Tibial nerve (tissue), 4 donors: ENCODE data around the gene CD300LD. TPM values are rescaled to one million over a fixed set of nuclear protein-coding genes. Genes with fewer than 3 reads are reported as not detected.

Experiments
- DNase-seq, 2 donors: peaks; one replicate each; pipeline ENCODE4 v3.0.0-alpha.2; 2019; ENCODE audit warnings: low spot score in 2 of 2
- H3K27ac ChIP-seq, 4 donors: fragments of 200-600 bp; sonication (generic) in 3 of 4; one replicate each; pipeline ENCODE4 v1.5.1; 2017 to 2019; ENCODE audit warnings: mild to moderate bottlenecking in 1 of 4
- H3K27me3 ChIP-seq, 2 donors: fragments of 200-600 bp; sonication (generic) in 1 of 2; one replicate each; pipeline versions ENCODE4 v1.5.1 to v1.6.0; 2017 to 2019
- H3K36me3 ChIP-seq, 3 donors: fragments of 200-600 bp; sonication (generic); one replicate each; pipeline ENCODE4 v1.5.1; 2018 to 2019
- H3K4me1 ChIP-seq, 4 donors: fragments of 200-600 bp; sonication (generic) in 3 of 4; one replicate each; pipeline ENCODE4 v1.5.1; 2017 to 2019
- H3K4me3 ChIP-seq, 4 donors: fragments of 200-600 bp; sonication (generic) in 3 of 4; one replicate each; pipeline ENCODE4 v1.5.1; 2017 to 2019; ENCODE audit warnings: mild to moderate bottlenecking in 1 of 4, moderate library complexity in 1 of 4
- H3K9me3 ChIP-seq, 4 donors: fragments of 200-600 bp; sonication (generic) in 3 of 4; one replicate each; pipeline ENCODE4 v1.5.1; 2017 to 2019
- CTCF ChIP-seq, 5 experiments: fragments of 200-600 bp in 3 of 5; fragments of 450-650 bp in 2 of 5; sonication (generic) in 3 of 5; IDR thresholded peaks; one replicate each; pipeline ENCODE4 v1.5.1; 2016 to 2019; ENCODE audit warnings: antibody characterized with exemption in 5 of 5, mild to moderate bottlenecking in 3 of 5, moderate library complexity in 2 of 5
- EP300 ChIP-seq, 2 donors: sonication (generic); formaldehyde crosslinking; IDR thresholded peaks; one replicate each; pipeline ENCODE4 v1.6.1; 2017; ENCODE audit warnings: antibody characterized with exemption in 2 of 2, mild to moderate bottlenecking in 1 of 2
- POLR2A ChIP-seq, 2 donors: fragments of 450-650 bp; IDR thresholded peaks; one replicate each; pipeline ENCODE4 v1.6.1; 2017; ENCODE audit warnings: antibody characterized with exemption in 2 of 2, mild to moderate bottlenecking in 2 of 2, moderate library complexity in 2 of 2
- WGBS, 2 donors: methylation state at CpG; one replicate each; pipeline ENCODE4 v1.1.5; 2018; 5-methylcytosine and 5-hydroxymethylcytosine counted together
- total RNA-seq, 4 donors: library from RNA; depleted of rRNA; stranded (reverse); fragments of >200 nt; gene quantifications; one replicate each; pipeline ENCODE4 v1.1.0, GENCODE V29; 2016

The CD300LD gene
- total RNA-seq, 4 donors from 2014 or later = not detected

GRCh38 chr17:74543891-74544760, 48.0 kb downstream of the CD300LD start:
- 76 to 83% methylated on average over 15 to 18 of the region's 18 CpGs for WGBS, 2 donors

GRCh38 chr17:74543406-74543805, 48.7 kb downstream of the CD300LD start:
- no peak overlapping the region for H3K4me3 ChIP-seq
- no peaks in the 10 kb centered on the region for H3K36me3 ChIP-seq
- WGBS, 2 donors = 70 to 78% methylated on average over 14 of the region's 14 CpGs
- H3K4me1 ChIP-seq = no peaks in the 10 kb centered on the region
- no peaks in the 10 kb centered on the region for H3K9me3 ChIP-seq
- DNase-seq = no peak
- H3K27me3 ChIP-seq = no peaks in the 10 kb centered on the region
- TF ChIP-seq CTCF (IDR thresholded peaks at IDR 0.05) (no peak), EP300 (IDR thresholded peaks at IDR 0.05) (no peak), POLR2A (IDR thresholded peaks at IDR 0.05) (no peak)
- H3K27ac ChIP-seq = no peak overlapping the region

More at GRCh38 chr17:74543891-74544760, 48.0 kb downstream of the CD300LD start:
- Histone ChIP-seq H3K36me3 (no peaks in the 10 kb centered on the region), H3K4me3 (no peak overlapping the region), H3K4me1 (no peaks in the 10 kb centered on the region), H3K27me3 (no peaks in the 10 kb centered on the region), H3K9me3 (no peaks in the 10 kb centered on the region), H3K27ac (no peak overlapping the region)
- TF ChIP-seq POLR2A (IDR thresholded peaks at IDR 0.05) (no peak), EP300 (IDR thresholded peaks at IDR 0.05) (no peak), CTCF (IDR thresholded peaks at IDR 0.05) (no peak)
- no peak for DNase-seq

GRCh38 chr17:74542727-74543383, 49.2 kb downstream of the CD300LD start:
- no peaks in the 10 kb centered on the region for H3K4me1 ChIP-seq

GRCh38 chr17:74542166-74542565, 49.9 kb downstream of the CD300LD start:
- no peak for DNase-seq
- TF ChIP-seq EP300 (IDR thresholded peaks at IDR 0.05) = no peak
- no peak for TF ChIP-seq CTCF (IDR thresholded peaks at IDR 0.05)
- no peaks in the 10 kb centered on the region for H3K36me3 ChIP-seq
- H3K27me3 ChIP-seq = no peaks in the 10 kb centered on the region
- H3K4me1 ChIP-seq = no peaks in the 10 kb centered on the region
- no peak overlapping the region for H3K4me3 ChIP-seq
- no peak overlapping the region for H3K27ac ChIP-seq
- 87 to 90% methylated on average over 5 of the region's 5 CpGs for WGBS, 2 donors
- no peaks in the 10 kb centered on the region for H3K9me3 ChIP-seq

More at GRCh38 chr17:74542727-74543383, 49.2 kb downstream of the CD300LD start:
- WGBS, 2 donors = 81 to 88% methylated on average over 16 to 17 of the region's 17 CpGs
- Histone ChIP-seq H3K4me3 (no peak overlapping the region), H3K27me3 (no peaks in the 10 kb centered on the region), H3K27ac (no peak overlapping the region), H3K9me3 (no peaks in the 10 kb centered on the region), H3K36me3 (no peaks in the 10 kb centered on the region)
- DNase-seq = no peak
- TF ChIP-seq EP300 (IDR thresholded peaks at IDR 0.05) (no peak), CTCF (IDR thresholded peaks at IDR 0.05) (no peak), POLR2A (IDR thresholded peaks at IDR 0.05) (no peak)
